AG09309 (cell line): ENCODE results near the gene GPANK1.

ENCODE experiments used
- DNase-seq: peaks from one replicate; pipeline ENCODE4 v3.0.0-alpha.2; 2010; ENCODE audit warnings: low read depth
- H3K4me3 ChIP-seq: 2 replicates; pipeline ENCODE4 v1.5.1; 2011; ENCODE audit warnings: mild to moderate bottlenecking, low read depth, low read length, moderate library complexity; ENCODE audit not compliant: control insufficient read depth
- TF ChIP-seq, protein P1 (sequence below): IDR thresholded peaks from 2 replicates; pipeline ENCODE4 v1.5.1; 2011; ENCODE audit warnings: mild to moderate bottlenecking, low read depth, low read length, inconsistent platforms; ENCODE audit not compliant: insufficient read depth, control insufficient read depth; ENCODE audit errors: missing control alignments

The GPANK1 gene

GRCh38 chr6:31708224-31708623 is 43.4 kb upstream of the GPANK1 start:
- TF ChIP-seq, protein P1, sequence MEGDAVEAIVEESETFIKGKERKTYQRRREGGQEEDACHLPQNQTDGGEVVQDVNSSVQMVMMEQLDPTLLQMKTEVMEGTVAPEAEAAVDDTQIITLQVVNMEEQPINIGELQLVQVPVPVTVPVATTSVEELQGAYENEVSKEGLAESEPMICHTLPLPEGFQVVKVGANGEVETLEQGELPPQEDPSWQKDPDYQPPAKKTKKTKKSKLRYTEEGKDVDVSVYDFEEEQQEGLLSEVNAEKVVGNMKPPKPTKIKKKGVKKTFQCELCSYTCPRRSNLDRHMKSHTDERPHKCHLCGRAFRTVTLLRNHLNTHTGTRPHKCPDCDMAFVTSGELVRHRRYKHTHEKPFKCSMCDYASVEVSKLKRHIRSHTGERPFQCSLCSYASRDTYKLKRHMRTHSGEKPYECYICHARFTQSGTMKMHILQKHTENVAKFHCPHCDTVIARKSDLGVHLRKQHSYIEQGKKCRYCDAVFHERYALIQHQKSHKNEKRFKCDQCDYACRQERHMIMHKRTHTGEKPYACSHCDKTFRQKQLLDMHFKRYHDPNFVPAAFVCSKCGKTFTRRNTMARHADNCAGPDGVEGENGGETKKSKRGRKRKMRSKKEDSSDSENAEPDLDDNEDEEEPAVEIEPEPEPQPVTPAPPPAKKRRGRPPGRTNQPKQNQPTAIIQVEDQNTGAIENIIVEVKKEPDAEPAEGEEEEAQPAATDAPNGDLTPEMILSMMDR = no peak
- no peak for DNase-seq
- H3K4me3 ChIP-seq = no peak overlapping the region

DNA sequence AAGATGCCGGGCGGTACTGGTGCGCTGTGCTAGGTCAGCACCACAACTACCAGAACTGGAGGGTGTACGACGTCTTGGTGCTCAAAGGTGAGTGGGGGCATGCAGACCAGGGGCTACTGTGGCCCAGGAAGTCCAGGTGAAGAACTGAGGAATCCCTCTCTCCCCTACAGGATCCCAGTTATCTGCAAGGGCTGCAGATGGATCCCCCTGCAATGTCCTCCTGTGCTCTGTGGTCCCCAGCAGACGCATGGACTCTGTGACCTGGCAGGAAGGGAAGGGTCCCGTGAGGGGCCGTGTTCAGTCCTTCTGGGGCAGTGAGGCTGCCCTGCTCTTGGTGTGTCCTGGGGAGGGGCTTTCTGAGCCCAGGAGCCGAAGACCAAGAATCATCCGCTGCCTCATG is 42.9 kb upstream of the GPANK1 start:
- no peak for DNase-seq
- no peak overlapping the region for H3K4me3 ChIP-seq
- TF ChIP-seq, protein P1 = no peak

DNA sequence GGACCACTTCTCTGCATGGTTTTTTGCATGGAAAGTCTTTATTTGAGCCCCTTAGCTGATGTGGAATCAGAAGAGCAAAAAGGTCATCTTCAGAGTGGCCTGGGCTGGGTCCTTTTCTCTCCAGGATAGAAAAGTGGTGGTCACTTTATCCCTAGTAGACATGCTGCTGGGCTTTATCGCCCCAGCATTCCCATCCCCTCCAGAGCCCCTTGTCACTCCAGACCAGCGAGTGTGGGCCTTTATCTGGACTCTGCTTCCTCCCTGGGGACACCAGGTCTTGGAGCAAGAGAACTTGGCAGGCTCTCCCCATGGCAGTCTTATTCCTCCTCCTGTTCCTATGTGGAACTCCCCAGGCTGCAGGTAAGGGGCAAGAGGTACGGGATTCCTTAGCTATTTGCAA is 41.8 kb upstream of the GPANK1 start, which contains the start of gene LY6G6F:
LY6G6F (plus strand) TSS at position 268 of the 400 bp plus-strand sequence; CDS start at position 309, 41 bp downstream.
- no peak within 1 kb of the TSS for H3K4me3 ChIP-seq
- DNase-seq = no peak
- TF ChIP-seq, protein P1 = no peak

DNA sequence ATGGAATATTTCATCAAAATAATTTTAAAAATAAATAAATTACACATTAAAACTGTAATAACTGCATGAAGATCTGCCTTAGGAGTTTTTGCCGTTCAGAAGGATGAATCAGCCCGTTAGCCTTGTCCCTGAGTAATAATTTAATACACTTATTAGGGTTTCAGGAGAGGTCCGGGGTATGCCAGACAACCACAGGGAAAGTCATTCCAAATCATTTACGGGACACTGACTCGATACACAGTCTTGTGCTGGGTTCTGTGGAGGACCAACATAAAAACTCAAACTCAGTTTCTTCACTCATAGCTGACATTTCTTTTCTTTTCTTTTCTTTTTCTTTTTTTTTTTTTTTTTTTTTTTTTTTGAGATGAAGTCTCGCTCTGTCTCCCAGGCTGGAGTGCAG is 41.1 kb upstream of the GPANK1 start:
- no peak overlapping the region for H3K4me3 ChIP-seq
- TF ChIP-seq, protein P1 = no peak
- no peak for DNase-seq

DNA sequence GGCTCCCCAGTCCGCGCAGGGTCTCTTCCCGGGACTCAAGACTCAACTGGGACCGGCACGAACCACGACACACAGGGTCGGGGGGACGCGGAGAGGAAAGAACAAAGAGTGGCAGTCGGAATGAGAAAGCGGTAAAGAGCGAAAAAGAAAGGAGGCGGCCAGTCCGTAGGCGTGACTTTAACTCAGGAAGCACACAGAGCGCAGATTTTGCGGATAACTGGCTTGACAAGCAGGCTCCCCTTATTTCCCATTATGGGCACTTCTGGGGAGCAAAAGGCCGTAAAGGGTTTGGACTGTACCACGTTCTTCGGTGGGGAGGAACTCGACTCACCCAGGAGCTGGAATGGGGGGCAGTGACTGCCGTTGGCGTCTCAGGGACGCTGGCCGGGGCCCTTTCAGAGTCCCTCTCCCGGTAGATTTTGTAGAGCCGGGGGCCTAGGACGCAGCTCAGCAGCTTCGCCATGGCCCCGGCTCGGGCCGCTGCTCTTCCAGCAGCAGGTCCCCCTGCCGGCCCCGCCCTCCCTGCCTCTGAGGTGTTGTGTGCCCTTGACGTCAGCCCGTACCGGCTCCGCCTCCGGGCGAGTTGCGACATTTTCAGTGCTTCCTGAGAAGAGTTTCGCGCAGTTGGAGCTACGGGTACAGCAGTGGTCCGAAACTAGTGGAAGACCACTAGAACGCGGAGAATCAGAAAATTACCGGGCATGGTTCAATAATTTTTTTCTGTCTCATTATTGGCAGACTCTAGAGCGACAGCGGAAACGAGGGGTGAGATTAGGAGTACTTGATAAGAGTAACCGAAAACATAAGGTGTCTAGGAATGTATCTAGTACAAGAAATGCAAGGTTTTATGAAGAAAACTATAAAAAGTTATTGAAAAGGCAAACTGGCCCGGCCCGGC is 38.3 kb upstream of the GPANK1 start, which contains the start of gene ABHD16A:
ABHD16A (minus strand) TSS at position 506 of the 898 bp plus-strand sequence; CDS start at position 463, 43 bp downstream.
- peak; percentile 90 for DNase-seq
- H3K4me3 ChIP-seq = peak within 1 kb of the TSS; percentile 86
- TF ChIP-seq, protein P1 = peak; percentile 9

GRCh38 chr6:31702405-31702818 is 37.6 kb upstream of the GPANK1 start:
- TF ChIP-seq, protein P1 = no peak
- no peak for DNase-seq
- H3K4me3 ChIP-seq = peak overlapping the region; percentile 86
